MM.1S (cell line): Measurements from ENCODE around the gene POLR2A.

Experiments
- CTCF ChIP-seq: fragments of 300-600 bp; sonication (generic); IDR thresholded peaks from 2 replicates; pipeline ENCODE4 v1.5.1; 2016; ENCODE audit warnings: antibody characterized with exemption, low read length, mixed read lengths
- EZH2 ChIP-seq: fragments of 300-600 bp; sonication (generic); optimal IDR thresholded peaks from 2 replicates; pipeline ENCODE3; 2017; ENCODE audit warnings: low read depth, mild to moderate bottlenecking, antibody characterized with exemption, low read length, mixed read lengths

- TF ChIP-seq CTCF (peak; percentile 14; the same call in 1 of the 2 replicates), EZH2 (no peak)
These were observed 782 bp downstream of the POLR2A start for GRCh38 chr17:7484919-7485377.
